Mesodermal cell (in vitro differentiated cells): ENCODE measurements around the gene B4GALNT4.
"Not testable (repeated sequence)": the region's sequence is repeated elsewhere in the genome, so short reads cannot be mapped to it uniquely, and the experiment has no call there.

Source experiments
- H3K27ac ChIP-seq: 2 replicates; pipeline ENCODE4 v1.7.0; 2013; ENCODE audit warnings: mild to moderate bottlenecking, low read depth, low read length, moderate library complexity; ENCODE audit not compliant: severe bottlenecking
- H3K36me3 ChIP-seq: 2 replicates; pipeline ENCODE4 v1.7.1; 2013; ENCODE audit warnings: mild to moderate bottlenecking, low read length, moderate library complexity; ENCODE audit not compliant: control insufficient read depth, insufficient read depth
- H3K4me1 ChIP-seq: one replicate; pipeline ENCODE4 v1.7.1; 2013; ENCODE audit warnings: mild to moderate bottlenecking, low read length; ENCODE audit not compliant: insufficient read depth, control insufficient read depth, poor library complexity, severe bottlenecking
- H3K4me3 ChIP-seq: 2 replicates; pipeline ENCODE4 v1.7.0; 2013; ENCODE audit warnings: low read length, control low read depth, mild to moderate bottlenecking; ENCODE audit not compliant: insufficient read depth, poor library complexity, severe bottlenecking; ENCODE audit errors: extremely low read depth
- H3K9me3 ChIP-seq: 2 replicates; pipeline ENCODE4 v1.7.1; 2013; ENCODE audit warnings: mild to moderate bottlenecking, low read length, moderate library complexity; ENCODE audit not compliant: control insufficient read depth
- WGBS, 2 experiments: methylation state at CpG; one replicate each; pipeline ENCODE4 v1.1.5; 2013; ENCODE audit warnings: missing lambda C conversion rate in 2 of 2; ENCODE audit not compliant: insufficient coverage in 2 of 2; 5-methylcytosine and 5-hydroxymethylcytosine counted together

The B4GALNT4 gene

DNA sequence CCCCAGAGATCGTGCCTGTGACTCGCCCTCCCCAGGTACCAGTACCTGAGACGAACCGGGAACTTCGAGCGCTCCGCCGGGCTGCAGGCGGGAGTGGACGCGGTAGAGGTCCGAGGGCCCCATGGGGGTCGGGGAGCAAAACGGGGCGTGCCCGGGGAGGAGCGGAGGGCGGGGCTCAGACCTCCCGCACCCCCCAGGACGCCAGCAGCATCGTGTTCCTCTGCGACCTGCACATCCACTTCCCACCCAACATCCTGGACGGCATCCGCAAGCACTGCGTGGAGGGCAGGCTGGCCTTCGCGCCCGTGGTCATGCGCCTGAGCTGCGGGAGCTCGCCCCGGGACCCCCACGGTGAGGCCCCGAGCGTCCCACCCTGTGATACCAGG lies 10.8 kb downstream of the B4GALNT4 start:
- Histone ChIP-seq H3K4me1 (no peaks in the 10 kb centered on the region), H3K36me3 (peaks cover 34% of the 10 kb centered on the region), H3K4me3 (no peak overlapping the region), H3K9me3 (no peaks in the 10 kb centered on the region), H3K27ac (no peak overlapping the region)
- WGBS, 2 experiments = 96% methylated on average over 25 to 33 of the region's 35 CpGs

DNA sequence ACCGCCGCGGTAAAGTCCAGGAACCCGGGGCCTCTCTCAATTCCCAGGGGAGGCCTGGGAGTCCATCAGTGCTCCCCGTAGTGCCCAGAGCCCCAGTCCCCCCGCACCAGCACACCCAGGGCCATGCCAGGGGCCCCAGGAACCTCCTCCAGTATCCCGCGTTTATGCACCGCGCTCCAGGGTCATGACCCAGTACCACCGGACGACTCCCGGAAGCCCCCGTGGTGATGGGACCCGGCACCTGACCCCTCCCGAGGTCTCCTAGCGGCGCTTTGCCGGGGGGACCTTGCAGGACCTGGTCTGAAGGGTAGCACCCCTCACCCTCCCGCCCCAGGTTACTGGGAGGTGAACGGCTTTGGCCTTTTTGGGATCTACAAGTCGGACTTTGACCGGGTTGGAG lies 11.2 kb downstream of the B4GALNT4 start:
- WGBS, 2 experiments = 94 to 96% methylated on average over 22 to 23 of the region's 23 CpGs
- peaks cover 30% of the 10 kb centered on the region for H3K36me3 ChIP-seq
- no peak overlapping the region for H3K27ac ChIP-seq
- no peaks in the 10 kb centered on the region for H3K4me1 ChIP-seq
- H3K4me3 ChIP-seq = no peak overlapping the region
- H3K9me3 ChIP-seq = no peaks in the 10 kb centered on the region

DNA sequence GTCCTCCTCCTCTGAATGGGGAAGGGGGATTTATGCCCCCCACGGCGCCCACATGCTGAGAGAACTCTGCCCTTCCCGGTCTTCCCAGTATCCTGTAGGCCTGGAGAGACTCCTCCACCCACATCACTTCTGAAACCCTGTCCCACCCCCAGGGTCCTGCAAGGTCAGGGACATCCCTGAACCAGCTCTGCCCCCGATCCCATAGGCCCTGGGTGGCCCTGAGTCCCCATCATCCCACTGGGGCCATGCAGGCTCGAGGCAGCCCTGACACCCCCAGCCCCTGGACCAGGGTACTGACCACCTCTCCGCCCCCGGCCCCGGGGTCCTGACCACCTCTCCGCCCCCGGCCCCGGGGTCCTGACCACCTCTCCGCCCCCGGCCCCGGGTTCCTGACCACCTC lies 11.7 kb downstream of the B4GALNT4 start:
- H3K27ac ChIP-seq = no peak overlapping the region

DNA sequence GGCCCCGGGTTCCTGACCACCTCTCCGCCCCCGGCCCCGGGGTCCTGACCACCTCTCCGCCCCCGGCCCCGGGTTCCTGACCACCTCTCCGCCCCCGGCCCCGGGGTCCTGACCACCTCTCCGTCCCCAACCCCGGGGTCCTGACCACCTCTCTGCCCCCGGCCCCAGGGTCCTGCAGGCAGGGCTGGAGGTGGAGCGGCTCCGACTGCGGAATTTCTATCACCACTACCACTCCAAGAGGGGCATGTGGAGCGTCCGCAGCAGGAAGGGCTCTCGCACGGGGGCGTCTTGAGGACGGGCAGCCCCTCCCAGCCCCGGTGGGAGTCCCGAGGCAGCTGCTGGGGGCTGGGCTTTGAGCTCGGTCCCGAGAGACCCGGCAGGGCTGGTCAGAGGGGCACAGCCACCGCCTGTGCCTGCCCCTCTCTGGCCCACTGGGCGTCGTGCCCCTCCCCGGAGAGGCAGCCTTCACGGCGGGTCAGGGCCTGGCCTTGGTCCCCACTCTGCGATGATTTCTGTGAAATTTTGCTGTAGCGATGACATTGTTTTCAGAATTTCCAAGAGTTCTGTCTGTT lies 12.3 kb downstream of the B4GALNT4 start:
- H3K4me3 ChIP-seq = no peak overlapping the region
- no peaks in the 10 kb centered on the region for H3K9me3 ChIP-seq
- no peak overlapping the region for H3K27ac ChIP-seq
- 90 to 91% methylated on average over 17 to 21 of the region's 35 CpGs for WGBS, 2 experiments
- H3K4me1 ChIP-seq = no peaks in the 10 kb centered on the region
- H3K36me3 ChIP-seq = peaks cover 27% of the 10 kb centered on the region

More for the DNA sequence above, 11.7 kb downstream of the B4GALNT4 start:
- WGBS, 2 experiments = 100% methylated on average over 1 of the region's 14 CpGs; no CpG with 5 or more reads in 1 of the 2 experiments
- Histone ChIP-seq H3K36me3 (peaks cover 27% of the 10 kb centered on the region), H3K9me3 (no peaks in the 10 kb centered on the region), H3K4me3 (no peak overlapping the region), H3K4me1 (no peaks in the 10 kb centered on the region)

DNA sequence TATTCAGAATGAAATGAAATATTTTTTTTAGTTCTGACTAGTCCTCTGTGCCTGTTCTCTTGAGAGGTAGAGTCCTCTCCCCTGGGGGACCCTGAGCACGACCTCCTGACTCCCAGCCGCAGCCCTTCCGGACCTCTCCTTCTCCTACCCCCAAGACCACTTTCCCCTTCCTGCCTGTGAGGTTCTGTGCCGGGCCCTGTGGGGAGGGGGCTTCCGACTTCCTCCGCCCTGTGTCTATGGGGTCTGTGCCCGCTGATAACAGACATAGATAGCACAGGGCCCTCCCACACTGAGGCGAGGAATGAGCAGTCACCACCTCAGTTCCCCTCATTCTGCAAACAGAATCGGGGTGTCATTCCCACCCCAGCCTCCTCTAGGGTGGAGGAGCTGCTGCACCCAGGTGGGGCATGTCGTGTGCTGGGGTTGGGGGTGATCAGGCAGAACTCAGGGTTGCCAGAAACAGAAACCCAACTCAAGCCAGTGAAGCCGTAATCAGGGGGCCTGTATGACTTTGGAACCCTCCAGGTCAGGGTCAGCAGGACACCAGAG lies 12.9 kb downstream of the B4GALNT4 start:
- H3K27ac ChIP-seq = no peak overlapping the region
- H3K4me3 ChIP-seq = no peak overlapping the region
- H3K4me1 ChIP-seq = no peaks in the 10 kb centered on the region
- H3K9me3 ChIP-seq = no peaks in the 10 kb centered on the region
- WGBS, 2 experiments = 87 to 93% methylated on average over 6 of the region's 11 CpGs
- peaks cover 27% of the 10 kb centered on the region for H3K36me3 ChIP-seq

DNA sequence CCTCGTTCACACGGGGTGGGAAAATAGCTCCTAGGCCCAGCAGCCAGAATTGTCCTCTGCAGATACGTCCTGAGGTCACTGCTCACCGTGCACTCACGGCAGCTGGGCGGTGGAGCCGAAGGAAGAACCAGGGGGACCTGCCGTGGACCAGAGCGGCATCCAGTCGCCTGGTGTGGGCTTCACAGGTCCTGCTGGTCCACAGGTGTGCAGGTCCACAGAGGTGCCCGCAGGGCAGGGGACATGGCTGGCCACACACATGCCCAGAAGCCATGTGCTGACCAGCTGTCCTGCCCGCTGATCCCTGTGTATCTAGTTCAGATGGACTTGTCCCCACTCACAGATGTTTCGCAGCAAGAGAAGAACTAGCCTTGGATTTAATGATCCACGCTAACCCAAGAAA lies 14.1 kb downstream of the B4GALNT4 start:
- Histone ChIP-seq H3K27ac (no peak overlapping the region), H3K9me3 (no peaks in the 10 kb centered on the region), H3K36me3 (peaks cover 23% of the 10 kb centered on the region), H3K4me1 (no peaks in the 10 kb centered on the region), H3K4me3 (no peak overlapping the region)
- WGBS, 2 experiments = 93% methylated on average over 14 of the region's 14 CpGs

DNA sequence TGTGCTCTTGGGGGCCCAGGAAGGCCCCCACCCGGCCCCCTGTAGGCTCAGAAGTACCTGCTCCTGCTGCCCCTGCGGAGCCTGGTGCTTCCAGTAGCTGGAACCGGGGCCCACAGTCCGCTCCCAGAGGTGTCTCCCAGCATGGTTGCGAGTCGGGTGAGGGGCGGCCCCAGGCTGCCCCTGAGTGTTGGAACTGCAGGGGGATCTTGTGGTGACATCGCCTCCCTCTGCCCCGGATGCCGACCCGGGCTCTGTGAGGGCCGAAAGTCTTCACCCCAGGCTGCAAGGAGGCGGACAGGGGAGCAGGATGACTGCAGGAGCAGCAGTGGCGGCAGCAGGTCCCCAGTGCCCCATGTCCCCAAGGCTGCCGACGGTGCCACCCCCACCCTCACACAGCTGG lies 15.2 kb downstream of the B4GALNT4 start:
- no peak overlapping the region for H3K4me3 ChIP-seq
- H3K27ac ChIP-seq = no peak overlapping the region
- peaks cover 12% of the 10 kb centered on the region for H3K36me3 ChIP-seq
- no peaks in the 10 kb centered on the region for H3K4me1 ChIP-seq
- 86 to 89% methylated on average over 3 to 13 of the region's 16 CpGs for WGBS, 2 experiments
- H3K9me3 ChIP-seq = no peaks in the 10 kb centered on the region

DNA sequence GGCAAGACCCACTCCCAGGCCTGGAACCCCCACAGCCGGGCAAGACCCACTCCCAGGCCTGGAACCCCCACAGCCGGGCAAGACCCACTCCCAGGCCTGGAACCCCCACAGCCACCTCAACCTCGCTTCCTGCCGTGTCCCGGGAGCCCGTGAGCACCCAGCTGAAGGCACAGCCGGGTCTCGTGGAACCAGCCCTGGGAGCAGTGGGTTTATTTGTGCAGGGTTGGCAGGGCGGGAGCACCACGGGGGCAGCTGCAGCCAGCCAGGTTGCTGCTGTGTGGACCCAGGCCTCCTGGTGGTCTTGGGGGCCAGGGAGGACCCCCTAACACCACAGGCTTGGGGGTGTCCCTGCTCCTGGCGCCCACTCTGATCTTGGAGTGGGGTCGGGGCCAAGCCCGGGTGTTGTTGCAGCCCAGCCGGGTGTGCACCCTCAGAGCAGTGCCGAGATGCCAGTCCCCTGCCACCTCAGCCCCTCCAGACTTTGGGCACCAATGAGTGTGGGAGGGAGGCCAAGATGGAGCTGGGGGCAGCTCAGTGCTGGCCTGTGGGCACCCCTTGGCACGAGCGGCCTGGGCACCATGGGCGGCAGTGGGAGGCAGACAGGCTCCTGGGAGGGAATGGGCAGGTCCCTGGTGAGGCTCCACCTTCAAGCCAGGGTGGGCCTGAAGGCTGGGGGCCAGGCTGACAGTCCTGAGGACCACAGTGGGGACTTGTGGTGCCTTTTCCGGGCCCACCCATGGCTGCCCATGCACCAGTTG lies 16.5 kb downstream of the B4GALNT4 start:
- H3K36me3 ChIP-seq = no peaks in the 10 kb centered on the region
- H3K9me3 ChIP-seq = no peaks in the 10 kb centered on the region
- no peaks in the 10 kb centered on the region for H3K4me1 ChIP-seq
- H3K27ac ChIP-seq = no peak overlapping the region
- 91 to 94% methylated on average over 11 to 17 of the region's 19 CpGs for WGBS, 2 experiments
- H3K4me3 ChIP-seq = no peak overlapping the region

DNA sequence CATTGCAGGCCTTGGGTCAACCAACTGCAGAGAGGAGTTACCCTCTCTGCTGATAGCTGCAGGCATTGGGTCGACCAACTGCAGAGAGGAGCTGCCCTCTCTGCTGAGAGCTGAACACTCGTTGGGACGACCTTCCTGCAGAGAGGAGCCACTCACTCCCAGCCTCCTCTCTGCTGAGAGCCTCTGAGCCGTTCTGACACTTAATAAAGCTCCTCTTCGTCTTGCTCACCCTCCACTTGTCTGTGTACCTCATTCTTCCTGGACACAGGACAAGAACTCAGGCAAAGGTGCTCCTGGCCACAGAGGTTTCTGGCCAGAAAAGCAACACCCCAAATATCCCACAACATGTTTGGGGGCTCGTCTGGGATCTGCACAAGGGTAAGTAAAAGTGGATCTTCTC lies 17.2 kb downstream of the B4GALNT4 start:
- H3K27ac ChIP-seq = no peak overlapping the region
- no peaks in the 10 kb centered on the region for H3K9me3 ChIP-seq
- WGBS, 2 experiments = 85% methylated on average over 5 of the region's 6 CpGs
- H3K36me3 ChIP-seq = no peaks in the 10 kb centered on the region
- no peak overlapping the region for H3K4me3 ChIP-seq
- no peaks in the 10 kb centered on the region for H3K4me1 ChIP-seq

DNA sequence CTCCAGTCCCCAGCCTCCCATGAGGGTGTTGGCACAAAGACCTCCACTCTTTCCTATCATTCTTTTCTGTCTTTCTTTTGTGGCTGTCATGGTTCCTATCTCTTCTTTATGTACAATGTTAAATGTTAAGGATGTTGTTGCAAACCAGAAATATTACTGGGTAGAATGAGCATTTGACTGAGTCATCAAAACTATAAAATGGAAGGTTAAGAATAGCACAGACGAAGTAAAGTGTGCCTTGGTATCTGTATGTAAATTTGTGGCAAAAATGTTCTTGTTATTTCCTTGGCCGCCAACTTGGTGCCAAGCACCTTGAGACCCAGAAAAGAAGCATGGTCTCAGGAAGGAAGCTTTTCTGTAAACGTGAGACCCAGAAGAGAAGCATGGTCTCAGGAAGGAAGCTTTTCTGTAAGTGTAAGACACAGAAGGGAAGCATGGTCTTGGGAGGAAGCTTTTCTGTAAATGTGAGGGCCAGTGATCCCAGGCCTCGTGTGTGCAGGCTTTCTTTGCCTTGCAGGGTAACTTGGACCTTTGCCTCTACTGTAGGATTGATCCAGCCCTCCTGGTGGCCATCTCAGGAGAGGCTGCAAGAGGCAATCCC lies 18.0 kb downstream of the B4GALNT4 start:
- Histone ChIP-seq H3K4me1 (no peaks in the 10 kb centered on the region), H3K27ac (no peak overlapping the region), H3K36me3 (no peaks in the 10 kb centered on the region), H3K4me3 (no peak overlapping the region), H3K9me3 (no peaks in the 10 kb centered on the region)
- WGBS, 2 experiments = 57 to 83% methylated on average over 4 of the region's 4 CpGs

DNA sequence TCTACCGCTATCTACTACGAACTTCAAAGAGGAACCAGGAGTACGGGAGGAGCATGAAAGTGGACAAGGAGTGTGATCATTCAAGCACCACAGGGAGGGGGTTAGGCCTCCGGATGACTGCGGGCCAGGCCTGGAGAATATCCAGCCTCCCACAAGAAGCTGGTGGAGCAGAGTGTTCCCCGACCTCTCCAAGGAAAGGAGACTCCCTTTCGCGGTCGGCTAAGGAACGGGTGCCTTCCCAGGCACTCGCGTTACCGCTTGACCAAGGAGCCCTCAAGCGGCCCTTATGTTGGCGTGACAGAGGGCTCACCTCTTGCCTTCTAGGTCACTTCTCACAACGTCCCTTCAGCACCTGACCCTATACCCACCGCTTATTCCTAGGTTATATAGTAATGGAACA lies 20.1 kb downstream of the B4GALNT4 start:
- not testable (repeated sequence) for H3K36me3 ChIP-seq, H3K4me3 ChIP-seq, H3K27ac ChIP-seq, H3K9me3 ChIP-seq
- peaks cover 12% of the 10 kb centered on the region for H3K4me1 ChIP-seq
- WGBS, 2 experiments = 91 to 100% methylated on average over 1 to 5 of the region's 17 CpGs
